ENCODE data around the gene PKP4.

DNA sequence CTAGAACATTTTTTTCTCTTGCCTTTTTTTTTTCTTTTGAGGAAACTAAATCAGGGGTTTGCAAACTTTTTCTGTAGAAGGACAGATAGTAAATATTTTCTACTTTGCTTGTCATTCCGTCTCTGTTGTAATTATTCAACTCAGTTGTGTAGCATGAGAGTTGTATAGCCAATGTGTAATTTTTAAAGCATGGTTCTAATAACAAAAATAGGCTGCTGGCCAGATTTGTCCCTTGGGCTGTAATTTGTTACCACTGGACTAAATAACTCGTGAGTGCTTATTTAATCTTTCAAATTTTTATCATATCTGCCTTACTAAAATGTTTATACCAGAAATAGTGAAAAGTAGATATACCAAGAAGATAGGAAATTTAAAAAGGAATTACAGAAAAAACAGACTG is 43.2 kb upstream of the PKP4 start:
- TF ChIP-seq, protein P1, sequence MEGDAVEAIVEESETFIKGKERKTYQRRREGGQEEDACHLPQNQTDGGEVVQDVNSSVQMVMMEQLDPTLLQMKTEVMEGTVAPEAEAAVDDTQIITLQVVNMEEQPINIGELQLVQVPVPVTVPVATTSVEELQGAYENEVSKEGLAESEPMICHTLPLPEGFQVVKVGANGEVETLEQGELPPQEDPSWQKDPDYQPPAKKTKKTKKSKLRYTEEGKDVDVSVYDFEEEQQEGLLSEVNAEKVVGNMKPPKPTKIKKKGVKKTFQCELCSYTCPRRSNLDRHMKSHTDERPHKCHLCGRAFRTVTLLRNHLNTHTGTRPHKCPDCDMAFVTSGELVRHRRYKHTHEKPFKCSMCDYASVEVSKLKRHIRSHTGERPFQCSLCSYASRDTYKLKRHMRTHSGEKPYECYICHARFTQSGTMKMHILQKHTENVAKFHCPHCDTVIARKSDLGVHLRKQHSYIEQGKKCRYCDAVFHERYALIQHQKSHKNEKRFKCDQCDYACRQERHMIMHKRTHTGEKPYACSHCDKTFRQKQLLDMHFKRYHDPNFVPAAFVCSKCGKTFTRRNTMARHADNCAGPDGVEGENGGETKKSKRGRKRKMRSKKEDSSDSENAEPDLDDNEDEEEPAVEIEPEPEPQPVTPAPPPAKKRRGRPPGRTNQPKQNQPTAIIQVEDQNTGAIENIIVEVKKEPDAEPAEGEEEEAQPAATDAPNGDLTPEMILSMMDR (conservative IDR thresholded peaks at IDR 0.05 in 1 of 2, IDR thresholded peaks at IDR 0.05 in 1 of 2; ENCODE audit: low read depth in 1 of 2, low read length in 2 of 2), result no peak
- no peak for TF ChIP-seq EZH2 (IDR thresholded peaks at IDR 0.05; ENCODE audit: low read length, missing control alignments)
